ENCODE measurements around the gene TRMT10B. TPM values are rescaled to one million over a fixed set of nuclear protein-coding genes. Genes with fewer than 3 reads are reported as not detected.
A peak's percentile ranks its signal among the peaks of the same experiment; 100 is the strongest.

Gene TRMT10B
- total RNA-seq, 1 experiment from 2014 or later: 5.7 TPM

GRCh38 chr9:37730839-37731238 is 22.8 kb upstream of the TRMT10B start:
- H3K4me1 ChIP-seq (ENCODE audit: insufficient read depth, low read length): no peaks in the 10 kb centered on the region
- peaks cover 15% of the 10 kb centered on the region for H3K27me3 Mint-ChIP-seq (ENCODE audit: low read depth)
- H3T11ph ChIP-seq (ENCODE audit: low read length): no peak overlapping the region
- no peaks in the 10 kb centered on the region for H3K79me2 ChIP-seq (ENCODE audit: insufficient read depth, low read length)
- H3K27ac ChIP-seq (ENCODE audit: insufficient read length, low read depth, low read length): no peak overlapping the region
- no peak overlapping the region for H3K23ac ChIP-seq (ENCODE audit: insufficient read length, low read depth, low read length)
- no peaks in the 10 kb centered on the region for H3K36me3 Mint-ChIP-seq (ENCODE audit: insufficient read depth in 1 of 3, low read depth in 3 of 3)
- H3K56ac ChIP-seq (ENCODE audit: insufficient read length, low read depth, low read length): no peak overlapping the region
- no peaks in the 10 kb centered on the region for H3K27me3 ChIP-seq (ENCODE audit: insufficient read depth, low read length)
- H3K14ac ChIP-seq (ENCODE audit: insufficient read depth, low read length): no peak overlapping the region
- no peak overlapping the region for H4K5ac ChIP-seq (ENCODE audit: insufficient read length, low read depth, low read length)
- no peaks in the 10 kb centered on the region for H3K23me2 ChIP-seq (ENCODE audit: insufficient read length, low read depth, low read length, poor library complexity, severe bottlenecking)
- peaks cover 18 to 20% of the 10 kb centered on the region in 2 experiments for H3K4me1 Mint-ChIP-seq
- H4K20me1 ChIP-seq (ENCODE audit: control insufficient read depth, insufficient read depth, insufficient read length): no peaks in the 10 kb centered on the region
- no peak overlapping the region for H3K4ac ChIP-seq (ENCODE audit: low read depth, low read length)
- H2BK12ac ChIP-seq (ENCODE audit: insufficient read length, low read depth, low read length): no peak overlapping the region
- H2BK5ac ChIP-seq (ENCODE audit: insufficient read length, low read length): no peak overlapping the region
- H3K4me2 ChIP-seq (ENCODE audit: insufficient read depth, insufficient read length, low read length): no peak overlapping the region
- H2BK20ac ChIP-seq (ENCODE audit: low read depth, low read length, poor library complexity, severe bottlenecking): no peak overlapping the region
- H2AK5ac ChIP-seq (ENCODE audit: insufficient read length, low read length): no peak overlapping the region
- no peak overlapping the region for H4K8ac ChIP-seq (replicated peaks; ENCODE audit: insufficient read length, low read depth, low read length)
- no peaks in the 10 kb centered on the region for H3K9me3 Mint-ChIP-seq
- no peaks in the 10 kb centered on the region for H3K9me3 ChIP-seq (ENCODE audit: control insufficient read depth, low read depth, low read length)
- H3K18ac ChIP-seq (ENCODE audit: insufficient read length, low read depth, low read length): no peak overlapping the region
- no peak overlapping the region for H2AFZ ChIP-seq (ENCODE audit: low read length)
- no peak for TF ChIP-seq CTCF (conservative IDR thresholded peaks at IDR 0.05)
- H3K27ac Mint-ChIP-seq: peak overlapping the region in 1 of 3 experiments; percentile 51; a peak in 2 of 7 replicates
- H4K91ac ChIP-seq (ENCODE audit: insufficient read length, low read depth, low read length): no peak overlapping the region
- H3K4me3 Mint-ChIP-seq: no peak overlapping the region
- no peak overlapping the region for H3K9ac ChIP-seq (ENCODE audit: extremely low read depth, insufficient read length, low read length)
- no peak overlapping the region for H2BK15ac ChIP-seq (ENCODE audit: low read depth, low read length)
- DNase-seq: no peak
- no peak overlapping the region for H2BK120ac ChIP-seq (ENCODE audit: low read depth, low read length, poor library complexity, severe bottlenecking)
- no CpG with 5 or more reads among the region's 5 CpGs for WGBS (ENCODE audit: extremely low coverage, insufficient read length, low lambda C conversion rate)
- no peaks in the 10 kb centered on the region for H3K79me1 ChIP-seq (ENCODE audit: insufficient read depth, low read depth, low read length, poor library complexity, severe bottlenecking)
